Measurements from ENCODE around the gene UGP2.

DNA sequence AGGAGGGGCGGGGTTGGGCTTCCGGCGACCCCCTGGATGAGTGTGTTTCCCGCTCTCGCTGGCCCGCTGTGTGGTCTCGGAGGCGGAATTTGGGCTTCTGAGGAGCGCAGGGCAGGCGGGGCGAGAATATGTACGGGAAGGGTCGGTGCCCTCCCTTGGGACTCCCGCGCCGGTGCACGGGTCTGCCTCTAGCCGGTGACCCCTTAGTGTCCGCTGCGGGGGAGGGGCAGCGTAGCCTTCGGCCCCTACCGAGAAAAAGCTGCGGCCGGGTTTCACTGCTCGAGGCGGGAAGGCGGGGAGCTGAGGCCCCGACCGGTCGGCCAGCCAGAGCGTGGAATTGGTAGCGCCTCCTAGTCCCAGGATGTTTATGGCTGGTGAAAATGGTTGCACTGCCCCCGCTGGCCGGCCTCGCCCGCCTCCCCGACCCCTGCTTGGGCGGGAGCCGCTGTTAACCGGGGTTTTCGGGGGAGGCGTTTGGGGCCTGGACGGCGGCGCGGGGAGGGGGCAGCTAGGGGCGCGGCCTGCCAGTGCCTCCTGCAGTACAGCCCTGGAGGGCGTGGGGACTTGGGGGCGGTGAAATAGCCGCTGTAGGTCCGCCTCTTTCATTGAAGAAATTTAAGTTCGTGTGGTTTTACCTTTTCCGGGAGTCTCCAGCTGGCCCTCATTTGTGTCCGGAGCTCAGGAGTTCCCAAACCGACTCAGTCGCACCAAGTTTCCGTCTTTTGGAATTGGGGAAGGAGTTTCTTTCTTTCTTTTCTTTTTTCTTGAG lies at the start of gene UGP2:
- TF ChIP-seq HDGF (IDR thresholded peaks at IDR 0.05; ENCODE audit: borderline replicate concordance) (0 out of 2 replicates have a peak, but pooled peaks have one; percentile 24), BHLHE40 (IDR thresholded peaks at IDR 0.05; ENCODE audit: borderline replicate concordance) (no peak), ZNF384 (IDR thresholded peaks at IDR 0.05) (no peak), SP1 (IDR thresholded peaks at IDR 0.05) (no peak), NFRKB (IDR thresholded peaks at IDR 0.05) (no peak)
